Adipocyte (in vitro differentiated cells): Measurements from ENCODE around the gene PANX3.

Source experiments
- DNase-seq: peaks from one replicate; pipeline ENCODE4 v3.0.0-alpha.2; 2015; ENCODE audit warnings: low read depth
- H3K27me3 ChIP-seq: replicated peaks from 2 replicates; pipeline ENCODE4 v1.7.0; 2013; ENCODE audit warnings: mild to moderate bottlenecking, low read length, moderate library complexity; ENCODE audit not compliant: control insufficient read depth, insufficient read depth
- H3K36me3 ChIP-seq: 2 replicates; pipeline ENCODE4 v1.7.0; 2013; ENCODE audit warnings: low read length, mild to moderate bottlenecking, moderate library complexity; ENCODE audit not compliant: control insufficient read depth, insufficient read depth, severe bottlenecking
- H3K4me1 ChIP-seq: 2 replicates; pipeline ENCODE4 v1.7.0; 2013; ENCODE audit warnings: mild to moderate bottlenecking, low read length, moderate library complexity; ENCODE audit not compliant: control insufficient read depth, insufficient read depth
- H3K4me3 ChIP-seq: 2 replicates; pipeline ENCODE4 v1.7.0; 2013; ENCODE audit warnings: mild to moderate bottlenecking, low read length, moderate library complexity
- H3K9ac ChIP-seq: 2 replicates; pipeline ENCODE4 v1.7.0; 2013; ENCODE audit warnings: mild to moderate bottlenecking, low read length, moderate library complexity
- H3K9me3 ChIP-seq: 2 replicates; pipeline ENCODE4 v1.7.0; 2013; ENCODE audit warnings: mild to moderate bottlenecking, low read length, moderate library complexity; ENCODE audit not compliant: control insufficient read depth

Gene PANX3

DNA sequence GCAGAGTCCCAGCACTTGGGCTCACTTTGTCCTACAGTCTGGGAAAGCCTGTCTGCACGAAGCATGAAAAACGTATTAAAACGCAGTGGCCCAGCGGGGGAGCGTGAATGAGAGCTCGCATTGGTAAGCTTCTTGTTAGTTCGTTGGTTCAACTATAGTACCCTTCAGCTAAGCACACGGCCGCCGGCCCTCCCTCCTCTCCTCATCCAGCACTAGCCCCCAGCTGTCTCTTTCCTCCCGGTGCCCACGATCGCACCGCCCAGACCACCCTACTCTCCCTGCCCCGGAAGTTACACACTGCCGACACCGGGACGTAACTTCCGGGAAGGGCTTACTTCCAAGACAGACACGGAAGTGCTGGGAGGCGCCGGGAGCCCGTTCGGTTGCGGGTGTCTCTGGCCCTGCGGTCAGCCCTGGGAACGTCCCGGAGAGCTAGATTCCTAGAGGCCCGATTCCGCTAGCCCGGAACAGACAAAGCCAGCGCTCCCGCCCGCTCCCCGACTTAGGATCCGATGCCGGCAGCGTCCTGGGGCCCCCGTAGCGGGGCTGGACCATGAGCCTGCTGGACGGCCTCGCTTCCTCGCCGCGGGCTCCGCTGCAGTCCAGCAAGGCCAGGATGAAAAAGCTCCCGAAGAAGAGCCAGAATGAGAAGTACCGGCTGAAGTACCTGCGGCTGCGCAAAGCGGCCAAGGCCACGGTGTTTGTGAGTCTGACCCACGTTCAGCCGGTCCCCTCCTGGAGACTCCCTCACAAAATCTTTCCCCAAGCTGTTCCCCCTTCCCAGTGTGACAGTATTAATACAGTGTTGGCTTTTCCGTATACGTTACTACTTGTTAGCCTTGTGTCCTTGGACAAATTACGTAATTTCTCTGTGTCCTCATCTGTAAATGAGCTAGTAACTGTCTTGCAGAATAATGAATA is 11.6 kb downstream of the PANX3 start, which contains the start of gene TBRG1:
Gene TBRG1, plus strand, starts transcription at position 334 of the 921 bp plus-strand sequence. Its CDS starts 220 bp downstream, at position 554.
- DNase-seq = peak; percentile 96

DNA sequence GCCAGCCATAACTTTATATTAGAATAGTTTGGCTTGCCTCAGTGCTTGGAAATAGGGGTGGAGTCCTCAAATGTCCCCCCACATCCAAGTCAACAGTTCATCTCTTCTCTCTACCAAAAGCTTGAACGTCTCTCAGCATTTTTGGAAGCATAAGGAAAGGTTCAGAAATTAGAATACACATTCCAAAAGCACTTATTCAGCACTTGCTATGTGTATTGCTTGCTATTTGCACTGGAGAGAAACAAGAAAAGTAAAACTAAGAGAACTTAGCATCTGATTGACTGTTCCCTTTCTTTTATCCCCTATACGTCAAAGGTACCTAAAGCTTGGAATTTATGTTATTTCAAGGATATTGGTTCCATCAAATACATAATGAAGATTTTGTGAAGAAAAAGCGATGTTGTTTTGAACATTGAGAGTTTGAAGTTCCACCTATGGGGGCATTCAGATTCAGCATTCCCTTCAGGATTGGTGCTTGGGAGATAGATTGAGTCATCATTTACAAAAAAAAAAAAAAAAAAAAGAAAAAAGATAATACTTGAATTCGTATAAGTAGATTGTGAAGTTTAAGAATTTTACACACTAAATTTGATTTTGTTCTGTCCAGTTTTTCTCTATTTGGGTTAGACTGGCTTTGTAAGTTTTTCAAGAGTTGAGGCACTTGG is 12.8 kb downstream of the PANX3 start:
- peaks cover 24% of the 10 kb centered on the region for H3K4me1 ChIP-seq

More for the DNA sequence above, 11.6 kb downstream of the PANX3 start, which contains the start of gene TBRG1:
- H3K36me3 ChIP-seq = peaks cover 30% of the 10 kb centered on the region
- H3K4me1 ChIP-seq = peaks cover 24% of the 10 kb centered on the region
- H3K4me3 ChIP-seq = peak within 1 kb of the TSS; percentile 99
- H3K27me3 ChIP-seq = no peaks in the 10 kb centered on the region
- H3K9me3 ChIP-seq = no peaks in the 10 kb centered on the region
- H3K9ac ChIP-seq = peak within 1 kb of the TSS; percentile 98

GRCh38 chr11:124625504-124626168 is 14.4 kb downstream of the PANX3 start:
- no peak for DNase-seq
- H3K4me1 ChIP-seq = peaks cover 24% of the 10 kb centered on the region
- H3K36me3 ChIP-seq = peaks cover 55% of the 10 kb centered on the region
- H3K27me3 ChIP-seq = no peaks in the 10 kb centered on the region
- H3K9me3 ChIP-seq = no peaks in the 10 kb centered on the region
- no peak overlapping the region for H3K9ac ChIP-seq
- no peak overlapping the region for H3K4me3 ChIP-seq

More for the DNA sequence above, 12.8 kb downstream of the PANX3 start:
- DNase-seq = peak; percentile 59
- H3K4me3 ChIP-seq = peak overlapping the region; percentile 99
- peak overlapping the region; percentile 98 for H3K9ac ChIP-seq
- H3K36me3 ChIP-seq = peaks cover 40% of the 10 kb centered on the region
- H3K9me3 ChIP-seq = no peaks in the 10 kb centered on the region
- H3K27me3 ChIP-seq = no peaks in the 10 kb centered on the region

DNA sequence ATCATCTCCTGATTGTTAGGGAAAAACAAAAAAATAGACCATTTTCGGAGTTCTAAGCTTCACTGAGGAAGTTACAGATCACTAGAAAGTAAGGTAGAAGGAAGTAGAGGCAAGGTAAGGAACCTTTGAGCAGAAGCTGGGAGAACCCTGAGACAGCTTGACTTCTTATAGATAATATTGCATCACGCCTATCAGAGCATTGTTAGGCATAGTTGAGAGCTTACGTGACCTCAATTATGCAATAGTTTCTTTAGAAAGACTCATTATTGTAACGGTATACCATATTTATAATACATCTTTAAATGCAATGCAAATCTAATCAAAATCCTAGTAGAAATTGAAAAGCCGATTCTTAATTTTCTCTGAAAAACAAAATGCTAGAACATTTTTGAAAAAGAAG is 16.3 kb downstream of the PANX3 start:
- Histone ChIP-seq H3K27me3 (no peaks in the 10 kb centered on the region), H3K9me3 (no peaks in the 10 kb centered on the region), H3K4me1 (peaks cover 17% of the 10 kb centered on the region), H3K9ac (no peak overlapping the region), H3K4me3 (no peak overlapping the region), H3K36me3 (peaks cover 75% of the 10 kb centered on the region)
- DNase-seq = no peak

DNA sequence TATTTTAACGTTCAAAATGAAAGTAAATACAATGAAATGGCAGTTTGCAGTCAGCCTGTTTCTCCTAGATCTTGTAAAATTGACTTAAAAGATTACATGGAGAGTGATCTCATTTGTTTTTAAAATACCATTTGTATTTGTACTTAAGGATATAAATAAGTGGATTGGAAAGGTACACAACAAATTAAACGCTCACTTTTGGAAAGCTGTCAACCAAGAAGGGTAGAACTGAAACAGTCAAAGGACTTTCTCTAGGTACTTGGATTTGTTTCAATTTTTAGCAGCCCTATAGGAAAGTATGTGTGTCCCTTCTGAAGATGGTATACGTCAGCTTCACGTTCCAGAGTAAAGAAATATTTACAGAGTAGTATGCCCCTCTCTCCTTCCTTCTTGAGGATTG is 18.7 kb downstream of the PANX3 start:
- DNase-seq = no peak

GRCh38 chr11:124633355-124633754 is 22.1 kb downstream of the PANX3 start:
- Histone ChIP-seq H3K27me3 (no peaks in the 10 kb centered on the region), H3K4me3 (no peak overlapping the region), H3K9ac (no peak overlapping the region), H3K4me1 (no peaks in the 10 kb centered on the region), H3K36me3 (peaks cover 98% of the 10 kb centered on the region), H3K9me3 (no peaks in the 10 kb centered on the region)
- DNase-seq = peak; percentile 20

More for the DNA sequence above, 18.7 kb downstream of the PANX3 start:
- Histone ChIP-seq H3K4me3 (no peak overlapping the region), H3K27me3 (no peaks in the 10 kb centered on the region), H3K4me1 (peaks cover under 1% of the 10 kb centered on the region), H3K36me3 (peaks cover 94% of the 10 kb centered on the region), H3K9ac (no peak overlapping the region), H3K9me3 (no peaks in the 10 kb centered on the region)

GRCh38 chr11:124635932-124636331 is 24.7 kb downstream of the PANX3 start:
- Histone ChIP-seq H3K9ac (no peak overlapping the region), H3K9me3 (no peaks in the 10 kb centered on the region), H3K4me3 (no peak overlapping the region), H3K27me3 (no peaks in the 10 kb centered on the region), H3K4me1 (no peaks in the 10 kb centered on the region), H3K36me3 (peaks cover 90% of the 10 kb centered on the region)
- DNase-seq = no peak

DNA sequence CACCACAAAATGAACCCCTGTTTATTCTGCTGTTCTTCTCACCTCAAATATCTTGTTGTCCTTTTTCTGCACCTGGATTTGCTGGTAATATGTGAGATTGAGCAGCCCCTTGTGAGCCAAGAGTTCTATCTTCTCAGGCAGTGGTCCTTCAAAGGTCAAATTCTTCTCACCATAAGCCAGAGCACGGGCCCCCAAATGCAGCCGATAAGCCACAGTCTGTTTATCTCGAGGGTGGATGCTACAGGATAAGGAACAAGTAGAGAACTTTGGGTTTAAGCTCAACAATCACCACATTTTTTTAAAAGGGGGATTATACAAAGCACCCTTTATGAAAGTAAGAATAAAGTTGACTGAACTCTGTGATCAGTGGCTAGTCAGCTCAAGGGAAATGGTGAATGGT is 27.3 kb downstream of the PANX3 start:
- Histone ChIP-seq H3K4me3 (no peak overlapping the region), H3K9ac (no peak overlapping the region), H3K27me3 (no peaks in the 10 kb centered on the region), H3K36me3 (peaks cover 65% of the 10 kb centered on the region), H3K9me3 (no peaks in the 10 kb centered on the region), H3K4me1 (peaks cover 3% of the 10 kb centered on the region)
- DNase-seq = no peak

DNA sequence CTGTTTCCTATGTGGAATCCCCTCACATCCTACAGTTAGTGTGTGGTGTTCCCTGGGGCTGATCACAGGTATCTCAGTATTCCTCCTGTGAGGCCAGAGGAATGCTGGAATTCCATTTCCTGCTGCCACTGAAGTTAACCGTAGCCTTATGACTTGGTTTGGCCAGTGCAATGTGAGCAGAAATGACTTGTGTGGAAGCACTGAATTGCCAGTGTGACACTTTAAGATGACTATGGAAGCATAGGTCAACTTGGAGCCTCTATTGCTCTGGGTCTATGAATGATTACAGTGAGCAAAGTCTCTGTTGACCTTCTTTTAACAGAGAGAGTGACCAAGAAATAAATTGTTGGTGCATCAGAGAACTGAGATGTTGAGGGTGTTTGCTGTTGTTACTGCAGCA is 28.0 kb downstream of the PANX3 start:
- Histone ChIP-seq H3K9me3 (no peaks in the 10 kb centered on the region), H3K4me1 (peaks cover 9% of the 10 kb centered on the region), H3K36me3 (peaks cover 60% of the 10 kb centered on the region), H3K27me3 (no peaks in the 10 kb centered on the region), H3K9ac (no peak overlapping the region), H3K4me3 (no peak overlapping the region)
- DNase-seq = no peak

DNA sequence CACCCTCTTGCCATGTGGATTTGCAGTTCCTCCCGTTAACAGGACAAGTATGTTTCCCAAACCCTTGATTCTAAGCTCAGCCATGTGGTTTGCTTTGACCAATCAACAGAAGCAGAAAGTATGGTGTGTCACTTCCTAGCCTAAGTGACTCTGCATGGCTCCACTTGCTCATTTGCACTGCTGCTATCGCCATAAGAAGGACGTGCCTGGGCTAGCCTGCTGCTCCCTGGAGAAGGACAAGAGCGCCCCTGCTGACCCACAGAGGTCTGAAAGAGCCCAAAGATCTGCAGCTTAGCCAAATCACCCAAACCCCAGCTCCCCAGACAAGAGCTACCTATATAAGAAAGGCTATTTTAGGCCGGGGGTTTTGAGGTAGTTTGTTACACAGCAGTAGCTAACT is 29.4 kb downstream of the PANX3 start:
- DNase-seq = no peak
- Histone ChIP-seq H3K9me3 (no peaks in the 10 kb centered on the region), H3K4me3 (no peak overlapping the region), H3K9ac (no peak overlapping the region), H3K36me3 (peaks cover 45% of the 10 kb centered on the region), H3K27me3 (no peaks in the 10 kb centered on the region), H3K4me1 (peaks cover 10% of the 10 kb centered on the region)

GRCh38 chr11:124642628-124643027 is 31.4 kb downstream of the PANX3 start:
- H3K4me3 ChIP-seq = no peak overlapping the region
- no peaks in the 10 kb centered on the region for H3K9me3 ChIP-seq
- H3K9ac ChIP-seq = no peak overlapping the region
- H3K27me3 ChIP-seq = no peaks in the 10 kb centered on the region
- peaks cover 10% of the 10 kb centered on the region for H3K4me1 ChIP-seq
- peaks cover 25% of the 10 kb centered on the region for H3K36me3 ChIP-seq
- DNase-seq = no peak
